GOT3 (cell line): ENCODE measurements around the gene FOXD4.
"Not testable (repeated sequence)": the region's sequence is repeated elsewhere in the genome, so short reads cannot be mapped to it uniquely, and the experiment has no call there.

Experiments
- DNase-seq: peaks from one replicate; lab custom pipeline; 2025; ENCODE audit warnings: mixed read lengths; lab: John Stamatoyannopoulos, UW

FOXD4 gene

DNA sequence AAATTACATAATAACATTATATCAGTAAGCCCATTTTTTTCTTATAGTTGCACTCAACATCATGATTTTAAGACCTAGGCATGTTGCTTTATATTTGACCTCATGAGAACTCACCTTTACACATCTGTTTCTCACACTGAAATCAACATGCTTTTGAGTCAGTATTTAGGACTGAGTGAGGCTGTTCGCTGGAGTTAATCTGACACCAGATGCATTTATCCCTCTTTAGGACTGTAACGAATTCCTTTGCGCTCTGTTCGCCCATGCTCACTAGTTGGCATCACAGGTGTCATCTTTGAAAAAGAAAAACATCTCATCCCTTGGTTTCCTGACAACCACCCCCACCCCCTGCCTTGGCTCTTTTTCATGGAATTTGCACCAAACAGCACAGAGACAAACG is 24.3 kb downstream of the FOXD4 start:
- DNase-seq, result not testable (repeated sequence)

DNA sequence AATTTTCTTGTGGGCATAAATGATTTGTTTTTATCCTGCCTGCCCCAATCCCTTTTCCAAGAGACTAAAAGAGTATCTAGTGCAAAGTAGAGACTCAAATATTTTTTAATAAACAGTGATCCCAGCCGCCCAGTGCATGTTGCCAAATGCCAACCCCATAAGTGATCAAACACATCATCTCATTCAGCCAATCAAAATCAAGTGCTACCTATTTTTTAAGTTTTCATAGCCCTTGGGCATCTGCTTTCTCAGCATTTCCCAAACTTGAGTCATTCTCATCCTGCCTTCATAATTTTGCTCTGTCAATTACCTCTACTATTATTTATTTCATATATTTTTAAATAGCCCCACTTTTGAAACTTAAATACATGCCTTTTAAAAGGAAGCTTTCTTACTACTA is 27.4 kb downstream of the FOXD4 start:
- DNase-seq, result not testable (repeated sequence)

DNA sequence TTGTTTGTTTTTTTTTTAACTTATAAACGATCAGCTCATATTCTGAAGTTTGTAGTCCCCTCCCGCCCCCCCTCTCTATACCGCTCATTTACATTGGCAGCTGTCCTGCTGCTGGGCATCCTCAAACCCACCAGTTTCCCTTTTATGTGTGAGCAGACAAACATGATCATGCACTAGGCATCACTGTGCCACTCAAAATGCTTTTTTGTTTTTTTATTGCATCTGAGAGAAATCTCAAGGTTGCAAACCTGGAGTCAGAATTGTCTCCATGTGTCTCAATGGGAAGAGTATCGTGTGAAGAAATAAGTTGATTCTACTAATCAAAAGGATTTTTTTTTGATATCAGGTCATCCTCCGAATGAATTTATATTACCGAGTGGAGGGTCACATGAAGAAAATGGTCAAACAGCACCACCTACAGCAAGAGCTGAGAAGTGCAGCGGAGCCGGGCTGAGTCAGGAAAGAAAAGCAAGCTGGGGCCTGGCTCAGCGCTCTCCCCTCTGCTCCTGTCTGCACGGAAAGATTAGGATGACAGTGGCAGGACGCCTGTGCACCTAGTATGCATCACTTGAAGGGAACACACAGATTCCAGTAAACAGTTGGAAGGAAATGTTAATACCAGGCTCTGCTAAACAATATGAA is 29.7 kb downstream of the FOXD4 start:
- DNase-seq, result not testable (repeated sequence)

DNA sequence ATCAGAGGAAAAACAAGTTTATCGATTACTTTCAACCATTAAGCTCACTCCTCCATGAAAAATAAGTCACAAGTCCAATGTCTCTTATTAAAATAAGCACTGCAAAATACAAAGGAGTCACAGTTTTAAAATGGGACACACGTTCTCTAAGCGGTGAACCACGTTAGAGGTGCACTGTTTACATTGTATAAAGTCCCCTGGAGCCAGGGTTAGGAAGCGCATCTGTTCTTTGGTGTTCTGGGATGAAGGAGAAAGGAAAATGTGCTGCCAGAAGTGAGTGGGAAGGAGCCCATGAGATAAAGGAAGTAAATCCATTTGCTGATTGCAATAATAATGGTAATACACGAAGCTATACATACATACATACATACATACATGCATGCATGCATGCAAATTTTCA is 30.4 kb downstream of the FOXD4 start:
- DNase-seq, result not testable (repeated sequence)

DNA sequence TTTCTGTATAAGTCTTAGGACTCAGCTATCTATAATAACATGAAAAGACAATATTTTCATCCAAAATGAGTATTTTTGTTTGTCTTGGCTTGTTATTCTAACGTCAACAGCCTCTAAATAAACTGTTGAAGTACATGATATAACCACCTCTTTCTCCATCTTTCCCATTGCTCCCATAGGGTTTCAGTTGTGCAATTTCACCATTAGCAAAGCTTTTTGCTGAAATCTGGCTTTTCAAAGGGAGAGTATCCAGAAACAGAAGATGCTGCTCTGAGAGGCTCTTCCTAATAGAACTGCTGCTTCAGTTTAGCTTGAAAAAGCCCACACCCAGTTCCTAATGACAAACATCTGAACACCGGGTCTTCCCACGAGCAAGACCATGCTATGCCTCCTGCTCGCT is 31.1 kb downstream of the FOXD4 start:
- not testable (repeated sequence) for DNase-seq

DNA sequence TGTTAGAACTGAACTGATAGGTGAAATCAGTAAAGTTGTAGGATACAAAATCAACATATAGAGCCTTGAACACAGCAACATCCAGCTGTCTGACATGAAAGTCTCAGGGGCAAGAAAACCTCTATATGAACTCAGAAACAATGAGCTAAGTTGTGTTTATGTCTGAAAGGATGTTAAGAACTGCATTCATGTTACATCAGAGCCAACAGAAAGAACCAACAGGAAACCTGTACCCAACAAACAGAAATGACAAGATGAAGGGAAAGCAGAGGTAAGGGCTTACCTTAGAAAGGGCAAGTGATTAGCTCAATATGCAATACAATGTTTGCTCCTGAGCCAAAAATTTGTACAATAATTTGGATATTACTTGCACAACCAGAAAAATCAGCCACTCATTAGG is 31.5 kb downstream of the FOXD4 start:
- DNase-seq, result not testable (repeated sequence)

DNA sequence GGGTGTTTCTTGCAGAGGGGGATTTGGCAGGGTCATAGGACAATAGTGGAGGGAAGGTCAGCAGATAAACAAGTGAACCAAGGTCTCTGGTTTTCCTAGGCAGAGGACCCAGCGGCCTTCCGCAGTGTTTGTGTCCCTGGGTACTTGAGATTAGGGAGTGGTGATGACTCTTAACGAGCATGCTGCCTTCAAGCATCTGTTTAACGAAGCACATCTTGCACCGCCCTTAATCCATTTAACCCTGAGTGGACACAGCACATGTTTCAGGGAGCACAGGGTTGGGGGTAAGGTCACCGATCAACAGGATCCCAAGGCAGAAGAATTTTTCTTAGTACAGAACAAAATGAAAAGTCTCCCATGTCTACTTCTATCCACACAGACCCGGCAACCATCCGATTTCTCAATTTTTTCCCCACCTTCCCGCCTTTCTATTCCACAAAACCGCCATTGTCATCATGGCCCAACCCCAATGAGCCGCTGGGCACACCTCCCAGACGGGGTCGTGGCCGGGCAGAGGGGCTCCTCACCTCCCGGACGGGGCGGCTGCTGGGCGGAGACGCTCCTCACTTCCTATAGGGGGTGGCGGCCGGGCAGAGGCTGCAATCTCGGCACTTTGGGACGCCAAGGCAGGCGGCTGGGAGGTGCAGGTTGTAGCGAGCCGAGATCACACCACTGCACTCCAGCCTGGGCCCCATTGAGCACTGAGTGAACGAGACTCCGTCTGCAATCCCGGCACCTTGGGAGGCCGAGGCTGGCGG is 35.1 kb downstream of the FOXD4 start:
- not testable (repeated sequence) for DNase-seq

DNA sequence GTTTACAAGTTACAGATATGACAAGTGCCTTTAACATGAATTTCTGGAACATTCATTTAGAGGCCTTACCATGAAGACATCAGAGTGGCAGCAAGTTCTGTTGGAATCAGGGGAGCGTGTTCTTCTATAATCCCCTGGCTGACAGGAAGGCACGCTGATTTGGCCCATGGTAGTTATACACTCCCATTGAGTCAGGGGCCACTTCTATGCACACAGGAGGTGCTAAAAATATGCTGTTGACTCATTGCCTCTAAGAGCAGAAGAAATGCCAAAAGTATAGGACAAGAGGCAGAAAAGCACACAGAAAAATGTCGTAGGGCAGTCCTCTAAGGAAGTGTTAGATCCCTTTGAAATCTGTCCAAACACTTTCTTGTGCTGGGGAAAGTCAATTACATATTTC is 39.9 kb downstream of the FOXD4 start:
- not testable (repeated sequence) for DNase-seq

DNA sequence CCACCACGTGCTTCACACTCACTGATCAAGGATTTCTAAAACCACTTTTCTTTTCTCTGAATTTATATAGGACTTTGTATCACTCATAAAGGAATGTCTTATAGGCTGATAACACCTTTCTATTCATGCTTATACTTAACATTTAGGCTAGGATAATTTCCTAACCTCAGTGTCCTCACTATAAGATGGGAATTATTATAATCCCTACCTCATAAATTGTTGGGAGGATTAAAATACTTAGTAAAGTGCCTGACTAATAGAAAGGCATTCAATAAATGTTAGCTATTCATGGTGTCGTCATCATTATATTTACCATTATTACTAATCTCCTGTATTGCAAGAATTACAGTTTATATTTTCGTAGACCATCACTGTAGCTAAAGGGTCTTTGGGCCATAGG is 41.8 kb downstream of the FOXD4 start:
- DNase-seq, result not testable (repeated sequence)

DNA sequence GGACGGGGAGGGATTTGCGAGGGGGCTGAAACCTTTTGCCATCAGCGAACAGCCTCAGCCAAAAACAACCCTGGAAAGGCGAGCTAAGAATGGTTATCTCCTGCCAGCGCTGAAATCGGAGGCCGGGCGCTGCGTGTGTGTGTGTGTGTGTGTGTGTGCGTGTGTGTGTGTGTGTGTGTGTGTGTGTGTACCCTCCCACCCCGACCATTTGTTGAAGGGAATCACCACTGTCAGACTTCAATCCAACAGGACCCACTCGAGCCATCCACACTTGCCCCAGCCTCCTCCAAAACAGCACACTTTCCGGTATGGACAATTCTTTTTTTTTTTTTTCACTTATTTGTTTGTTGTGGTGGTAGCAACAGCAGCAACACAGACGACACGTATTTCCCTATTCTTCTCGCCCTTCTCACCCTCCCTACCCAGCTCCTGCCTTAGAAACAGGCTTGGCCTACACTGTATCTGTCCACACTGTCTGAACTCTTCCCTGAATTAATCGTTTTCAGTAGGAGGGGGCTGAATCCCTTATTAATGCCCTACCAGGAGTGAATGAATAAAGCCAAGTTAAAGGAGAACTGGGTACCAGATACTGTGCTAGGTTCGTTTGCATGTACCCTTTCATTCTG is 44.2 kb downstream of the FOXD4 start:
- not testable (repeated sequence) for DNase-seq

DNA sequence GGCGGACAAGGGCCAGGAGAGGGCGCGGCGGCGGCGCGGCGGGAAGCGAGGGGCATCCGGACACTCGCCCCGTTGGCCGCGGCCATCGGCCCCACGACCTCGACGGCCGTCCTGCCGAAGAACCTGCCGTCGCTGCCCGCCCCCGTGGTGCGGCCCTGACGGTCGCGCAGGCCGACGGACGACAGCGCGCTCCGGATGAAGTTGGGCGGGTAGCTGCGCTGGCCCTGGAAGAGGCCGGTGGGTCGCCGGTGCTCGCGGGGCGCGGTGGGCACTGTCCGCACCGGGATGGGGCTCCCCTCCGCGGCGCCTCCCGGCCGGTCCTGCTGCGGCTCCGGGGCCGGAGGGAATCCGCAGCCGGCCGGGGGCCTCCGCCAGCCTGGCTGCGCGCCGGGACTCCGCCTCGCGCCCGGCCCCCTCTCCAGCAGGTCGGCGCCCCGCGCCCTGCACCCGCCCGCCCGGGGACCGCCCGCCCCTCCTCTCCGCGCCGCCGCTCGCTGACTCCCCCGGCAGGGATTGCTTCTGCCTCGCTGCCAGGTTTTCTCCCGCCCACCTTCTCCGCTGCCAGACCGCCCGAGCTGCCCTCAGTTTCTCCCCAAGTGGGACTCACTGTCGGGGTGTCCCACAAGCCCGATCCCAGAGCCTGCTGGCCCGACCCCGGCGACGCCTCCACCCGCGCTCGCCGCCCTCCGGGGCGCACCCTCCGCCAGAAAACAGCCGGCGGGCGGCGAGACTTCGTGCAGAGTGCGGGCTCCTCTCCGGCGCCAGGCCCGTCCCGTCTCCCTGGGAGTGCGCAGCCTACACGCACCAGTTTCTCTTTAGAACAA is 44.9 kb downstream of the FOXD4 start:
- not testable (repeated sequence) for DNase-seq
